ENCODE results near the gene PRKCH. TPM values are rescaled to one million over a fixed set of nuclear protein-coding genes. Genes with fewer than 3 reads are reported as not detected.

Gene PRKCH
- total RNA-seq, 4 donors from 2014 or later = 17.9 to 28.7 (median 25.0) TPM

DNA sequence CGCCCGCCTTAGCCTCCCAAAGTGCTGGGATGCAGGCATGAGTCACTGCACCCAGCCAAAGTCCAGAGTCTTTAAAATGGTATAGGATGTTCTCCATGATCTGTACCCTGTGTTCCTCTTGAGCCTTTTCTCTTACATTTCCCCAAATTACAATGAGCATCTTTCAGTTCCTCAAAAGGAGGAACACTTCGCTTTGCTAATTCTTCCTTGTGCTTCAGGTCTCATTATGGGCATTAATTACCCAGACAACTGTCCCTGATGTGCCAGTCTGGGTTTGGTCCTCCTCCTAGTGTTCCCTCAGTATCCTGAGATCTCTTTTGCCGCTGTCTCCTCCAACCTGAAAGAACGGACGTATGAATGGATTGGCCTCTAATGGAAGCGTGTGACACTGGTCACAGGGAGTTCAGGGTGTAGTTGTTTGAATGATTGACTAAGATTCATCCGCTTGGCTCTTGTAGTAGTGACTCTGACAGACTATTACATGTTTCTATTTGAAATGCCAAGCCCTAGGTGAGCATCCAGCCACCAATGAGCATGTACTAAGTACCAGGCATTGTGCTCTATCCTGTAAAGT, 8.2 kb downstream of the PRKCH start:
- no peaks in the 10 kb centered on the region for H3K36me3 ChIP-seq
- H3K27me3 ChIP-seq = no peaks in the 10 kb centered on the region
- H3K27ac ChIP-seq = peak overlapping the region in 3 of 4 donors; percentile 7 to 25 (median 10)
- 93 to 95% methylated on average over 3 to 5 of the region's 8 CpGs for WGBS, 2 donors (ENCODE audit: low coverage in 1 of 2)
- no peak for ATAC-seq
- no peaks in the 10 kb centered on the region for H3K4me1 ChIP-seq
- no peak for TF ChIP-seq POLR2A (IDR thresholded peaks at IDR 0.05)
- no peak for TF ChIP-seq POLR2AphosphoS5 (IDR thresholded peaks at IDR 0.05)
- TF ChIP-seq, protein P1, sequence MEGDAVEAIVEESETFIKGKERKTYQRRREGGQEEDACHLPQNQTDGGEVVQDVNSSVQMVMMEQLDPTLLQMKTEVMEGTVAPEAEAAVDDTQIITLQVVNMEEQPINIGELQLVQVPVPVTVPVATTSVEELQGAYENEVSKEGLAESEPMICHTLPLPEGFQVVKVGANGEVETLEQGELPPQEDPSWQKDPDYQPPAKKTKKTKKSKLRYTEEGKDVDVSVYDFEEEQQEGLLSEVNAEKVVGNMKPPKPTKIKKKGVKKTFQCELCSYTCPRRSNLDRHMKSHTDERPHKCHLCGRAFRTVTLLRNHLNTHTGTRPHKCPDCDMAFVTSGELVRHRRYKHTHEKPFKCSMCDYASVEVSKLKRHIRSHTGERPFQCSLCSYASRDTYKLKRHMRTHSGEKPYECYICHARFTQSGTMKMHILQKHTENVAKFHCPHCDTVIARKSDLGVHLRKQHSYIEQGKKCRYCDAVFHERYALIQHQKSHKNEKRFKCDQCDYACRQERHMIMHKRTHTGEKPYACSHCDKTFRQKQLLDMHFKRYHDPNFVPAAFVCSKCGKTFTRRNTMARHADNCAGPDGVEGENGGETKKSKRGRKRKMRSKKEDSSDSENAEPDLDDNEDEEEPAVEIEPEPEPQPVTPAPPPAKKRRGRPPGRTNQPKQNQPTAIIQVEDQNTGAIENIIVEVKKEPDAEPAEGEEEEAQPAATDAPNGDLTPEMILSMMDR (IDR thresholded peaks at IDR 0.05) = no peak
- TF ChIP-seq EP300 (IDR thresholded peaks at IDR 0.05) = no peak
- no peak overlapping the region for H3K4me3 ChIP-seq
- peaks cover 0 to 7% (median 0%) of the 10 kb centered on the region in 3 donors for H3K9me3 ChIP-seq

DNA sequence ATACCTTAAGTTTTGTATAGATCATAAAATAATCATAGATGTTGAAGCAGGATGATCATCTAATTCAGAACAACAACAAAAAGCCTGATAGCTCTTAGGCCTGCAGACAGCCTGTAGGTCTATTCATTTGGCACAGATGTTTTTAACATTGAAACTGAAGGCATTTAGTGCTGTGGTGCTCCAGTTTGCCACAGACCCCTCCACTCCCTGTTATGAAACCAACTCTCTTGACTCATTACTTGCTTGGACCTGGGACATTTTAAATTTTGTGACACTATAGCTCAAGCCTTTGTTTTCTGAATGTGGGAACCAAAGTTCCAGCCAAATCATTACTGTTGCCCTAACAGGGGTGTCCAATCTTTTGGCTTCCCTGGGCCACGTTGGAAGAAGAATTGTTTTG, 9.1 kb downstream of the PRKCH start:
- peaks cover 0 to 7% (median 0%) of the 10 kb centered on the region in 3 donors for H3K9me3 ChIP-seq
- no peak for ATAC-seq
- no peaks in the 10 kb centered on the region for H3K4me1 ChIP-seq
- H3K4me3 ChIP-seq = no peak overlapping the region
- no peak for TF ChIP-seq POLR2AphosphoS5 (IDR thresholded peaks at IDR 0.05)
- TF ChIP-seq EP300 (IDR thresholded peaks at IDR 0.05) = no peak
- no peak for TF ChIP-seq POLR2A (IDR thresholded peaks at IDR 0.05)
- TF ChIP-seq, protein P1 (IDR thresholded peaks at IDR 0.05) = no peak
- H3K27me3 ChIP-seq = no peaks in the 10 kb centered on the region
- WGBS, 2 donors (ENCODE audit: low coverage in 1 of 2) = 71 to 80% methylated on average over 1 of the region's 1 CpG
- H3K36me3 ChIP-seq = no peaks in the 10 kb centered on the region
- peak overlapping the region in 1 of 4 donors; percentile 25 for H3K27ac ChIP-seq

DNA sequence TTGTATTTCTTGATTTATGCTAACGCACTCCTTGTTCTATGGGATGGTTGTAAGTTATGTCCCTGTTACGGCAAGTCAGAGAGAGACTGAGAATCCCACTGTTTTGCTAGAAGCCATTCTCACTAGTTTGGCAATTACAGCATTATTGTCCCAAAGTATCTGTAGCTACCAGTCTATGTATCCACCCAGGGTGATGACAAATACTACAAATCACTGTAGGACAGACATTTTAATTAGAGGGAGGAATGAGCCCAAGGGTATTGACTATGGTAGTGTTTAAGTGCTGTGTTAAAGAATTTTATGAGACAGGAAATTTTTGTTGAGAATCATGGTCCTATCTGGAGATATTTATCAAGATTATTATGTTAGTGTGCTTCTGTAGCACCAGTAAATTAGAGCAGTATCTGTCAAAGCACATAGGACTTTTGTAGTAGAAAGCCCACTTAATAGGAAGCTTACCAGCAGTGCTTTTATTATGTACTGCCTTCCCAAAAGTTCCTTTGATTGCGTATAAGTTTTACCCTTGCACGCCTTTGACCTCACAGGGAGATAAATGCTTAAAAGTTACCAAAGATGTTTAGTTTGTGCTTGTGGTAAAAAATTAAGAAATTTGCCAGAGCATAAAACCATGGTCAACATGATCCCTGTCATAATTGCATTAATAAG, 10.7 kb downstream of the PRKCH start:
- ATAC-seq = no peak
- Histone ChIP-seq H3K27me3 (no peaks in the 10 kb centered on the region), H3K4me1 (no peaks in the 10 kb centered on the region), H3K27ac (no peak overlapping the region), H3K4me3 (no peak overlapping the region), H3K36me3 (no peaks in the 10 kb centered on the region), H3K9me3 (no peaks in the 10 kb centered on the region)
- TF ChIP-seq, protein P1 (IDR thresholded peaks at IDR 0.05) = no peak
- no peak for TF ChIP-seq POLR2AphosphoS5 (IDR thresholded peaks at IDR 0.05)
- no peak for TF ChIP-seq EP300 (IDR thresholded peaks at IDR 0.05)
- no peak for TF ChIP-seq POLR2A (IDR thresholded peaks at IDR 0.05)
- WGBS, 2 donors (ENCODE audit: low coverage in 1 of 2) = 78 to 96% methylated on average over 4 of the region's 4 CpGs

DNA sequence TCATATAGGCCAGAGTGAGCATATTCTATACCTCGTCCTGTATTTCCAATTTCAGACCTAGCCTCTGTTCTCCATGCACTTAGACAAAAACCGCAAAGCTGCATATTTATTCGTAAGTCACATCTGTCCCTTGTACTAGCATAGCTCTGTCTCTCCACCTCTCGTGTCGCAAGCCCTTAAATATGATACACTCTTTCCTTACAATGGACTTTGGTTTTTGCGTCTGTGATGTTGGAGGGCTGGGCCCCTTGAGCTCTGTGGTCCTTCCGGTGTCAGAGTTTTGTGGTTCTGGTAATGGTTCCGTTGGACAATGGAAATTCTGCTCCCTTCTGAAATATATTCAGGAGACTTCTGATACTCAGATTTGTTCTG, 11.3 kb downstream of the PRKCH start:
- no peaks in the 10 kb centered on the region for H3K9me3 ChIP-seq
- TF ChIP-seq, protein P1 (IDR thresholded peaks at IDR 0.05) = no peak
- no peak for TF ChIP-seq POLR2A (IDR thresholded peaks at IDR 0.05)
- TF ChIP-seq EP300 (IDR thresholded peaks at IDR 0.05) = no peak
- no peak for TF ChIP-seq POLR2AphosphoS5 (IDR thresholded peaks at IDR 0.05)
- no peaks in the 10 kb centered on the region for H3K4me1 ChIP-seq
- no peak for ATAC-seq
- no peaks in the 10 kb centered on the region for H3K36me3 ChIP-seq
- no peaks in the 10 kb centered on the region for H3K27me3 ChIP-seq
- H3K4me3 ChIP-seq = no peak overlapping the region
- 79 to 93% methylated on average over 8 of the region's 8 CpGs for WGBS, 2 donors (ENCODE audit: low coverage in 1 of 2)
- H3K27ac ChIP-seq = no peak overlapping the region

DNA sequence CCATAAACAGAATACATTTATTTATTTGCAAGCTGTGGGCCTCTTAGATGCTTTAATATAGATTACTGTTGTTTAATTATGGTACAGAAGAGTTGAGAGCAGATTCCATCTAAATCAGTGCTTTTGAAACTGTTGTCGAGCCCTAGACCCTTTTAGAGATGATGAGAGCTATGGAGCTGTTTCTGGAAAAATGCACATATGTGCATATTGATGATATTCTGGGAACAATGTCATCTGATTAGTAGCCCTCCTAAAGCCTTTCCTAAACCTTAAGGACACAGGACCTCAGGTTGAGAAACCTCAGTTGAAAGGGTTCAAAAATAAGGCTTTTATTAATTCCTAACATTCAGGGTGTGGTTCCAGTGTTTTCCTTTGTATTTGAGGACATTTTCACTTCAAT, 11.7 kb downstream of the PRKCH start:
- Histone ChIP-seq H3K4me1 (no peaks in the 10 kb centered on the region), H3K9me3 (no peaks in the 10 kb centered on the region), H3K27me3 (no peaks in the 10 kb centered on the region), H3K4me3 (no peak overlapping the region), H3K27ac (no peak overlapping the region), H3K36me3 (no peaks in the 10 kb centered on the region)
- 80 to 88% methylated on average over 1 of the region's 1 CpG for WGBS, 2 donors (ENCODE audit: low coverage in 1 of 2)
- no peak for ATAC-seq
- TF ChIP-seq EP300 (IDR thresholded peaks at IDR 0.05) (no peak), POLR2AphosphoS5 (IDR thresholded peaks at IDR 0.05) (no peak), POLR2A (IDR thresholded peaks at IDR 0.05) (no peak)
- TF ChIP-seq, protein P1 (IDR thresholded peaks at IDR 0.05) = no peak
